GM08714 (cell line): ENCODE data around the gene SMC3.

Experiments used
- H3K4me3 ChIP-seq: fragments of 200-500 bp; sonication (Bioruptor generic); 2 replicates; pipeline ENCODE4 v1.5.1; 2014; ENCODE audit warnings: mild to moderate bottlenecking, low read length, inconsistent platforms
- ZNF274 ChIP-seq: IDR thresholded peaks from 2 replicates; pipeline ENCODE4 v1.6.1; 2012; ENCODE audit warnings: mild to moderate bottlenecking, low read depth, low read length

SMC3 gene

GRCh38 chr10:110558041-110558440 lies 9.5 kb upstream of the SMC3 start:
- TF ChIP-seq ZNF274 = no peak
- H3K4me3 ChIP-seq = no peak overlapping the region

GRCh38 chr10:110560012-110560411 lies 7.5 kb upstream of the SMC3 start:
- H3K4me3 ChIP-seq = no peak overlapping the region
- no peak for TF ChIP-seq ZNF274

- no peak overlapping the region for H3K4me3 ChIP-seq
- TF ChIP-seq ZNF274 = no peak
These were observed 6.2 kb upstream of the SMC3 start for GRCh38 chr10:110561292-110561691.

GRCh38 chr10:110562348-110562747 lies 5.1 kb upstream of the SMC3 start:
- no peak overlapping the region for H3K4me3 ChIP-seq
- TF ChIP-seq ZNF274 = no peak

GRCh38 chr10:110563132-110563531 lies 4.4 kb upstream of the SMC3 start:
- H3K4me3 ChIP-seq = no peak overlapping the region
- TF ChIP-seq ZNF274 = no peak

GRCh38 chr10:110566472-110567200 lies 859 bp upstream of the SMC3 start:
- H3K4me3 ChIP-seq = peak overlapping the region; percentile 82
- TF ChIP-seq ZNF274 = no peak

GRCh38 chr10:110568055-110568735 lies 700 bp downstream of the SMC3 start:
- H3K4me3 ChIP-seq = peak overlapping the region; percentile 82
- TF ChIP-seq ZNF274 = no peak

- TF ChIP-seq ZNF274 = no peak
- peak overlapping the region; percentile 82 for H3K4me3 ChIP-seq
These were observed 1.6 kb downstream of the SMC3 start for GRCh38 chr10:110569122-110569521.

- TF ChIP-seq ZNF274 = no peak
- peak overlapping the region; percentile 43; the same call in 1 of the 2 replicates for H3K4me3 ChIP-seq
These were observed 2.2 kb downstream of the SMC3 start for GRCh38 chr10:110569736-110570135.

GRCh38 chr10:110571093-110571743 lies 3.7 kb downstream of the SMC3 start:
- H3K4me3 ChIP-seq = no peak overlapping the region
- TF ChIP-seq ZNF274 = no peak

GRCh38 chr10:110572862-110573261 lies 5.4 kb downstream of the SMC3 start:
- TF ChIP-seq ZNF274 = no peak
- H3K4me3 ChIP-seq = no peak overlapping the region

- TF ChIP-seq ZNF274 = no peak
- H3K4me3 ChIP-seq = no peak overlapping the region
These were observed 6.9 kb downstream of the SMC3 start for GRCh38 chr10:110574420-110574819.

- H3K4me3 ChIP-seq = no peak overlapping the region
- TF ChIP-seq ZNF274 = no peak
These were observed 8.7 kb downstream of the SMC3 start for GRCh38 chr10:110576220-110576619.

- no peak overlapping the region for H3K4me3 ChIP-seq
- TF ChIP-seq ZNF274 = no peak
These were observed 9.6 kb downstream of the SMC3 start for GRCh38 chr10:110577056-110577455.

- no peak for TF ChIP-seq ZNF274
- no peak overlapping the region for H3K4me3 ChIP-seq
These were observed 16.5 kb downstream of the SMC3 start for GRCh38 chr10:110584006-110584405.

- no peak for TF ChIP-seq ZNF274
- H3K4me3 ChIP-seq = no peak overlapping the region
These were observed 24.3 kb downstream of the SMC3 start for GRCh38 chr10:110591760-110592159.
